Activated gamma-delta T cell (primary cell): Measurements from ENCODE around the gene HECTD1.
"Not testable (repeated sequence)": the region's sequence is repeated elsewhere in the genome, so short reads cannot be mapped to it uniquely, and the experiment has no call there.

Source experiments
- DNase-seq: peaks from one replicate; lab custom pipeline; 2025; lab: John Stamatoyannopoulos, UW
- total RNA-seq, 2 donors: gene quantifications; one replicate each; lab custom pipeline; 2026; lab: John Stamatoyannopoulos, UW

HECTD1 gene
- total RNA-seq, result 377 to 390 reads per million in 2 donors

GRCh38 chr14:31207755-31208545 lies at the start of gene HECTD1:
Gene HECTD1 (minus strand): TSS chr14:31207793. CDS start chr14:31205936, 1,857 bp downstream.
- peak; percentile 83 for DNase-seq

DNA sequence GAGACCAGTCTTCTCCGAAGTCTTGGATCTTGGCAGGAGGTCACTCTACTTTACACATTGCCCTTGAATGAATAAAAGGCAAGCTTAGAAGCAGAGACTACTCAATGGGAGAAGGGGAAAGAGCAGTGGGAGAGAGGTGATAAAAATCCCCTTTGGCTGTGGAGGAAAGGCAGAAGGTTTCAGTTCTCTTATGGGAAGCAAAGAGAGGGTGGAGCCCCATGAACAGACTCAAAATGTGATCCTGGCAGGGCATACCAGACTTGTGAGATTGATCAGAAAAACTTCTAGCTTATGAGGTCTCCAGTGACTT lies 49.6 kb upstream of the HECTD1 start:
- no peak for DNase-seq

DNA sequence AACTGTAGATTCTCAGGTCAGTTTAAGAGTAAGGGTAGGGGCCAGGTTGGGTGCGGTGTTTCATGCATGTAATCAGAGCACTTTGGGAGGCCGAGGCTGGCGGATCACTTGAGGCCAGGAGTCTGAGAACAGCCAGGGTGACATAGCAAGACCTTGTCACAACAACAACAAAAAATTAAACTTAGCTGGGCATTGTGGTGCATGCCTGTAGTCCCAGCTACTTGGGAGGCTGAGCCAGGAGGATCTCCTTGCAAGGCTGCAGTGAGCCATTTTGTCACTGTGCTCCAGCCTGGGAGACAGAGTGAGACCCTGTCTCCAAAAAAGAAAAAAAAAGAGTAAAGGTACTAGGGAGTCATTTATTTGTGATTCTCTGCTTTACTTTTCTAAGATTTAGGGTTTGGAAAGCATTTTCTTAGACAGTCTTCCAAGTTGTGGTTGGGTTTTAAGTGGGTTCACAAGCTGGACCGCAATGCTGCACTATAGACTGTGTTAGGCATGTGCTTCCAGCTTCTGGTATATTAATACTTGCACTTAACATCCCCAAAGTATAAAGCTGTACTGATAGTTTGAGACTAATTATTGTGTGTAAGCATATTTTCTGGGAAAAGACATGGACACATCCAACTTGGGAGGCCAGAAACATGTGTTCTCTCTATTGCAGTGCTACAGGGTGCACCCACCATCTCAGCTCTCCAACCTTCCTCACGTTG lies 49.1 kb upstream of the HECTD1 start:
- no peak for DNase-seq

- not testable (repeated sequence) for DNase-seq
These were observed 48.3 kb upstream of the HECTD1 start for GRCh38 chr14:31255918-31256317.

DNA sequence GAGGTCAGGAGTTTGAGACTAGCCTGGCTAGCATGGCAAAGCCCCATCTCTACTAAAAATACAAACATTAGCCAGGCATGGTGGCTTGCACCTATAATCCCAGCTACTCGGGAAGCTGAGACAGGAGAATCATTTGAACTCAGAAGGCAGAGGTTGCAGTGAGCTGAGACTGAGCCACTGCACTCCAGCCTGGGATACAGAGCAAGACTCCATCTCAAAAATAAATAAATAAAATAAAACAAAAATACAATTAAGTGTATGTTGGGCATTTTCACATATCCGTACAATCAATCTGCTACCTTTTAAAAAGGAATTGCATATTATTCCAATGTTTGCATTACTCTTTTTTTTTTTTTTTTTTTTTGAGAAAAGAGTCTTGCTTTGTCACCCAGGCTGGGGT lies 47.7 kb upstream of the HECTD1 start:
- DNase-seq, result no peak

DNA sequence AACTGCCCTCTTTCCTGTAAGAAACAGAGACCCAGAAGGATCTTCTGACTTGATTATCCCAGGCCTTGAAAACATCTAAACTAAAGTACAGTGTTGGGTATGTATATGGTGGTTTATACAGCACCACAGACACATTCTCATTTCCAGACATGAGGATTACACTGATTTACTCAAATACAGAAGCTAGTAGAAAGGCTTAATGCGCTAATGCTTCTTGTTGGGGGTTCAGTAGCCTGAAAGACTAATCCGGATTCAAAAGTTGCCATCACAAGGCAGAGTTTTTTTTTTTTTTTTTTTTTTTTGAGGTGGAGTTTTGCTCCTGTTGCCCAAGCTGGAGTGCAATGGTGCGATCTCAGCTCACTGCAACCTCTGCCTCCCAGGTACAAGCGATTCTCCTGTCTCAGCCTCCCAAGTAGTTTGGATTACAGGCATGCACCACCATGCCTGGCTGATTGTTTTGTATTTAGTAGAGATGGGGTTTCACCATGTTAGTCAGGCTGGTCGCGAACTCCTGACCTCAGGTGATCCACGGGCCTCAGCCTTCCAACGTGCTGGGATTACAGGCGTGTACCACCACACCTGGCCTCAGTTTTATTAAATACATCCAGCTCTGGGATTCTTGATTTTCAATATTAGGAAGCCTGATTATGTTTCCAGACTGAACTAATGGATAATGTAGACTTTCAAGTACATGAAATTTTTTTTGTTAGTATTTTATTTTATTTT lies 46.3 kb upstream of the HECTD1 start:
- no peak for DNase-seq

- DNase-seq, result no peak
These were observed 45.3 kb upstream of the HECTD1 start for GRCh38 chr14:31252865-31253264.

GRCh38 chr14:31251028-31251958 lies 43.7 kb upstream of the HECTD1 start:
- no peak for DNase-seq

DNA sequence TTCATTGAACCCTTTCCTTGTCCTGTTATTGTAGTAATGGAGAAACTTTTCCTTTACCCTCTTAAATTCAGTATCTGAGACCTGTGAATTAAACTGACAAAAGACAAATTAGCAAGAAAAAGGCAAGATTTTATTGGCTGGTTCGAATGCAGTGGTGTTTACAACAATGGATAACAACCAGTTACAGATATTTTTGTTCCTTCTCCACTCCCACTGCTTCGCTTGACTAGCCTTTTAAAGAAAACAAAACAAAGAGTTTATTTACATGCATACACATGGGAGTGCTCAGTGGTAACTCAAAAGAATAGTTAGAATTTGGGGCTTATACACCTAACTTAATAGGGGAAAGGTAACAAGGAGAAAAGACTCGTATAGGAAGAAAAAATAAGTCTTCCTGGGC lies 37.0 kb upstream of the HECTD1 start:
- no peak for DNase-seq

DNA sequence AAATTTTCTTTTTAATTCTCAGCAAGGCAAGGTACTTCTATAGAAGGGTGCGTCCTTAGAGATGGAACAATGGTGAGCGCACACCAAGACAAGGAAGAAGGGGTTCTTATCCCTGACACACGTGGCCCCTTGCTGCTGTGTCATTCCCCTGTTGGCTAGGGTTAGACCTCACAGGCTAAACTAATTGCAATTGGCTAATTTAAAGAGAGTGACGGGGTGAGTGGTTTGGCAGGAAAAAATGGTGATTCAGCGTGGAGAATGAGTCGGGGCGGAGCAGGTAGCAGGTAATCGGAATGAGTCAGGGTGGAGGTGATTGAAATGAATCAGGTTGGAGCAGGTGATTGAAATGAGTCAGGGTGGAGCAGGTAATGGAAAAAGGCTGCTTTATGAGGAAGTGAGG lies 36.3 kb upstream of the HECTD1 start:
- no peak for DNase-seq

DNA sequence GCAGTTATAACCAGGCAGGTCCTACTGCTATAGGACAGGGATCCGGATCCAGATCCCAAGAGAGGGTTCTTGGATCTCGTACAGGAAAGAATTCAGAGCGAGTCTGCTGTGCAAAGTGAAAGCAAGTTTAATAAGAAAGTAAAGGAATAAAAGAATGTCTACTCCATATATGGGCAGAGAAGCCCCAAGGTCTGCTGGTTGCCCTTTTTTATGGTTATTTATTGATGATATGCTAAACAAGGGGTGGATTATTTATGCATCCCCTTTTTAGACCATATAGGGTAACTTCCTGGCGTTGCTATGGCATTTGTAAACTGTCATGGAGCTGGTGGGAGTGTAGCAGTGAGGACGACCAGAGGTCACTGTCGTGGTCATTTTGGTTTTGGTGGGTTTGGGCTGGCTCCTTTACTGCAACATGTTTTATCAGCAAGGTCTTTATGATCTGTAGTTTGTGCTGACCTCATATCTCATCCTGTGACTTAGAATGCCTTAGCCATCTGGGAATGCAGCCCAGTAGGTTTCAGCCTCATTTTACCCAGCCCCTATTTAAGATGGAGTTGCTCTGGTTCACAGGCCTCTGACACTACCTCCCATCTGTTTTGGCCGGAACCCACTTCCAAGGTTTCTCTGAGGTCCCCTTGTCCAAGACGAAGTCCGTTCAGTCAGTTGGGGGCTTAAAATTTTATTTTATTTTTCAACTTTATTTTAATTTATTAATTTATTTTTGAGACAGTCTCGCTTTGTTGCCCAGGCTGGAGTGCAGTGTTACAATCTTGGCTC lies 34.8 kb upstream of the HECTD1 start:
- DNase-seq, result not testable (repeated sequence)

DNA sequence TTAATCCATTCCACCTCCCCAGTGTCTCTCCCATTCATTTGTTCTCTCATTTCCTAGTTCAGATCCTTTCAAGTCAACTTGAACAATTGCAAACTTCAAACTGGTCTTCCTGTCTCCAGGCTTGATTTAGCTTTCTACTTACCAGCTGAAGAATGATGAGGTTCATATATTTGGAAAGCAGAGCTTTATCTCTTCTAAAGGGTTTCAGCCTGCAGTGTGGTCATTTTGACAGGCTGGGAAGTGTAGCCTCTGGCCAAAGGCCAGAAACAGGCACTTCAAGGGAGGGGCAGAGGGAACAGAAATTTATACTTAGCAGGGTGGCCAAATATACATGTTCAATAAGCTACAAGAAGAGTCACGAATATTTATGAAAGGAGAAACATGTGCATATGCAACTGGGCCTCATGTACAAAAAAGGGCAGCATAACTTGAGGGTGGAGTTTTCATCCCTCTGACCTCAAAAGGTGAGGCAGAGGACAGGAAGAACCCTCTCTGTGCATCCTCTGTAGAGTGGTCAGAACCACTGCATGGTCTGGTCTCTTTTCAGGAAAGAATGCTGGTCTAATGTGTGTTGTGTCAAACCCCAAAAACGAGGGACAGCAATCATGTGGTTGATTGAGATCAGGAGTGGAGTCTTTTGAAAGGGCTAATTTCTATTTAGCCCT lies 34.0 kb upstream of the HECTD1 start:
- DNase-seq, result no peak

GRCh38 chr14:31239741-31240140 lies 32.1 kb upstream of the HECTD1 start:
- no peak for DNase-seq

- DNase-seq, result no peak
These were observed 27.9 kb upstream of the HECTD1 start for GRCh38 chr14:31235462-31235861.

- no peak for DNase-seq
These were observed 24.5 kb upstream of the HECTD1 start for GRCh38 chr14:31232081-31232480.

GRCh38 chr14:31231272-31231671 lies 23.7 kb upstream of the HECTD1 start:
- DNase-seq, result not testable (repeated sequence)

GRCh38 chr14:31230573-31230958 lies 23.0 kb upstream of the HECTD1 start:
- DNase-seq, result no peak

- DNase-seq, result no peak
These were observed 22.3 kb upstream of the HECTD1 start for GRCh38 chr14:31229638-31230572.

GRCh38 chr14:31229009-31229408 lies 21.4 kb upstream of the HECTD1 start:
- DNase-seq, result no peak
